HG03521 (cell line): ENCODE results near the gene TLK2.
"Not testable (repeated sequence)": the region's sequence is repeated elsewhere in the genome, so short reads cannot be mapped to it uniquely, and the experiment has no call there.

Experiments used
- ATAC-seq: cut with Tn5 transposase; IDR thresholded peaks from one replicate; pipeline ENCODE4 v1.9.1; 2021; ENCODE audit warnings: mild to moderate bottlenecking, moderate library complexity; ENCODE audit not compliant: unreplicated experiment

Gene TLK2

GRCh38 chr17:62557532-62557931 is 78.9 kb downstream of the TLK2 start:
- not testable (repeated sequence) for ATAC-seq

- not testable (repeated sequence) for ATAC-seq
Measured at GRCh38 chr17:62558941-62559340, 80.3 kb downstream of the TLK2 start.

GRCh38 chr17:62560971-62561370 is 82.3 kb downstream of the TLK2 start:
- ATAC-seq: not testable (repeated sequence)

GRCh38 chr17:62562656-62563055 is 84.0 kb downstream of the TLK2 start:
- no peak for ATAC-seq

GRCh38 chr17:62565817-62566216 is 87.2 kb downstream of the TLK2 start:
- ATAC-seq: no peak

GRCh38 chr17:62566996-62567578 is 88.5 kb downstream of the TLK2 start:
- no peak for ATAC-seq

GRCh38 chr17:62572488-62572887 is 93.9 kb downstream of the TLK2 start:
- no peak for ATAC-seq

GRCh38 chr17:62572888-62573401 is 94.3 kb downstream of the TLK2 start:
- no peak for ATAC-seq

- no peak for ATAC-seq
Measured at GRCh38 chr17:62573480-62574117, 95.0 kb downstream of the TLK2 start.

GRCh38 chr17:62576382-62576781 is 97.8 kb downstream of the TLK2 start:
- no peak for ATAC-seq

GRCh38 chr17:62578757-62579487 is 100.3 kb downstream of the TLK2 start:
- ATAC-seq: no peak

- ATAC-seq: no peak
Measured at GRCh38 chr17:62580947-62581346, 102.3 kb downstream of the TLK2 start.

- no peak for ATAC-seq
Measured at GRCh38 chr17:62581764-62582163, 103.1 kb downstream of the TLK2 start.

GRCh38 chr17:62587554-62587953 is 108.9 kb downstream of the TLK2 start:
- ATAC-seq: no peak

GRCh38 chr17:62588109-62588508 is 109.5 kb downstream of the TLK2 start:
- ATAC-seq: no peak

- ATAC-seq: no peak
Measured at GRCh38 chr17:62591333-62591732, 112.7 kb downstream of the TLK2 start.

- not testable (repeated sequence) for ATAC-seq
Measured at GRCh38 chr17:62591822-62592221, 113.2 kb downstream of the TLK2 start.

- no peak for ATAC-seq
Measured at GRCh38 chr17:62592341-62593099, 113.9 kb downstream of the TLK2 start.

GRCh38 chr17:62595484-62595883 is 116.9 kb downstream of the TLK2 start:
- ATAC-seq: no peak

- ATAC-seq: no peak
Measured at GRCh38 chr17:62596662-62597061, 118.0 kb downstream of the TLK2 start.

GRCh38 chr17:62597150-62597549 is 118.5 kb downstream of the TLK2 start:
- ATAC-seq: no peak
